ENCODE results near the gene UGT2B7. TPM values are rescaled to one million over a fixed set of nuclear protein-coding genes. Genes with fewer than 3 reads are reported as not detected.

Gene UGT2B7
- total and polyA plus RNA-seq, 2 of the 13 experiments (the other 11 are each of a cell fraction or from before 2014, with no cell fraction given) = 26.8 to 41.8 TPM

GRCh38 chr4:69134471-69134870 lies 38.2 kb downstream of the UGT2B7 start (continued):
- TF ChIP-seq, protein P1, sequence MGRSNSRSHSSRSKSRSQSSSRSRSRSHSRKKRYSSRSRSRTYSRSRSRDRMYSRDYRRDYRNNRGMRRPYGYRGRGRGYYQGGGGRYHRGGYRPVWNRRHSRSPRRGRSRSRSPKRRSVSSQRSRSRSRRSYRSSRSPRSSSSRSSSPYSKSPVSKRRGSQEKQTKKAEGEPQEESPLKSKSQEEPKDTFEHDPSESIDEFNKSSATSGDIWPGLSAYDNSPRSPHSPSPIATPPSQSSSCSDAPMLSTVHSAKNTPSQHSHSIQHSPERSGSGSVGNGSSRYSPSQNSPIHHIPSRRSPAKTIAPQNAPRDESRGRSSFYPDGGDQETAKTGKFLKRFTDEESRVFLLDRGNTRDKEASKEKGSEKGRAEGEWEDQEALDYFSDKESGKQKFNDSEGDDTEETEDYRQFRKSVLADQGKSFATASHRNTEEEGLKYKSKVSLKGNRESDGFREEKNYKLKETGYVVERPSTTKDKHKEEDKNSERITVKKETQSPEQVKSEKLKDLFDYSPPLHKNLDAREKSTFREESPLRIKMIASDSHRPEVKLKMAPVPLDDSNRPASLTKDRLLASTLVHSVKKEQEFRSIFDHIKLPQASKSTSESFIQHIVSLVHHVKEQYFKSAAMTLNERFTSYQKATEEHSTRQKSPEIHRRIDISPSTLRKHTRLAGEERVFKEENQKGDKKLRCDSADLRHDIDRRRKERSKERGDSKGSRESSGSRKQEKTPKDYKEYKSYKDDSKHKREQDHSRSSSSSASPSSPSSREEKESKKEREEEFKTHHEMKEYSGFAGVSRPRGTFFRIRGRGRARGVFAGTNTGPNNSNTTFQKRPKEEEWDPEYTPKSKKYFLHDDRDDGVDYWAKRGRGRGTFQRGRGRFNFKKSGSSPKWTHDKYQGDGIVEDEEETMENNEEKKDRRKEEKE (IDR thresholded peaks at IDR 0.05) = no peak

GRCh38 chr4:69141320-69141719 lies 45.0 kb downstream of the UGT2B7 start:
- no peak overlapping the region for H3K27ac ChIP-seq (ENCODE audit: extremely low read length, insufficient read depth, low read length)
- no peaks in the 10 kb centered on the region for H3K79me2 ChIP-seq (ENCODE audit: insufficient read depth, low read length)
- no peaks in the 10 kb centered on the region for H4K20me1 ChIP-seq (ENCODE audit: insufficient read depth, low read length)
- no peak overlapping the region for H3K4me3 ChIP-seq (replicated peaks in 1 of 3; ENCODE audit: insufficient read depth in 1 of 3, low read depth in 2 of 3, low read length in 3 of 3)
- H3K9me3 ChIP-seq (ENCODE audit: low read length) = no peaks in the 10 kb centered on the region
- no peaks in the 10 kb centered on the region for H3K4me1 ChIP-seq (ENCODE audit: insufficient read depth, low read length)
- no peak overlapping the region for H2AFZ ChIP-seq (ENCODE audit: low read length)
- FAIRE-seq (no peak), ATAC-seq (no peak), DNase-seq (ENCODE audit: low spot score) (no peak)
- POLR2A ChIA-PET = no interaction called here
- WGBS (ENCODE audit: low lambda C conversion rate) = 91% methylated on average over 2 of the region's 2 CpGs
- no peaks in the 10 kb centered on the region for H3K36me3 ChIP-seq (replicated peaks in 1 of 2; ENCODE audit: control insufficient read depth in 1 of 2, insufficient read depth in 2 of 2, low read length in 2 of 2)
- TF ChIP-seq ZNF264 (CRISPR knock-in tag; IDR thresholded peaks at IDR 0.05) (no peak), SIN3B (IDR thresholded peaks at IDR 0.05; ENCODE audit: low read length) (no peak)
- TF ChIP-seq, protein P2, sequence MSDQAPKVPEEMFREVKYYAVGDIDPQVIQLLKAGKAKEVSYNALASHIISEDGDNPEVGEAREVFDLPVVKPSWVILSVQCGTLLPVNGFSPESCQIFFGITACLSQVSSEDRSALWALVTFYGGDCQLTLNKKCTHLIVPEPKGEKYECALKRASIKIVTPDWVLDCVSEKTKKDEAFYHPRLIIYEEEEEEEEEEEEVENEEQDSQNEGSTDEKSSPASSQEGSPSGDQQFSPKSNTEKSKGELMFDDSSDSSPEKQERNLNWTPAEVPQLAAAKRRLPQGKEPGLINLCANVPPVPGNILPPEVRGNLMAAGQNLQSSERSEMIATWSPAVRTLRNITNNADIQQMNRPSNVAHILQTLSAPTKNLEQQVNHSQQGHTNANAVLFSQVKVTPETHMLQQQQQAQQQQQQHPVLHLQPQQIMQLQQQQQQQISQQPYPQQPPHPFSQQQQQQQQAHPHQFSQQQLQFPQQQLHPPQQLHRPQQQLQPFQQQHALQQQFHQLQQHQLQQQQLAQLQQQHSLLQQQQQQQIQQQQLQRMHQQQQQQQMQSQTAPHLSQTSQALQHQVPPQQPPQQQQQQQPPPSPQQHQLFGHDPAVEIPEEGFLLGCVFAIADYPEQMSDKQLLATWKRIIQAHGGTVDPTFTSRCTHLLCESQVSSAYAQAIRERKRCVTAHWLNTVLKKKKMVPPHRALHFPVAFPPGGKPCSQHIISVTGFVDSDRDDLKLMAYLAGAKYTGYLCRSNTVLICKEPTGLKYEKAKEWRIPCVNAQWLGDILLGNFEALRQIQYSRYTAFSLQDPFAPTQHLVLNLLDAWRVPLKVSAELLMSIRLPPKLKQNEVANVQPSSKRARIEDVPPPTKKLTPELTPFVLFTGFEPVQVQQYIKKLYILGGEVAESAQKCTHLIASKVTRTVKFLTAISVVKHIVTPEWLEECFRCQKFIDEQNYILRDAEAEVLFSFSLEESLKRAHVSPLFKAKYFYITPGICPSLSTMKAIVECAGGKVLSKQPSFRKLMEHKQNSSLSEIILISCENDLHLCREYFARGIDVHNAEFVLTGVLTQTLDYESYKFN (CRISPR knock-in tag; conservative IDR thresholded peaks at IDR 0.05) = no peak
- TF ChIP-seq, protein P3, sequence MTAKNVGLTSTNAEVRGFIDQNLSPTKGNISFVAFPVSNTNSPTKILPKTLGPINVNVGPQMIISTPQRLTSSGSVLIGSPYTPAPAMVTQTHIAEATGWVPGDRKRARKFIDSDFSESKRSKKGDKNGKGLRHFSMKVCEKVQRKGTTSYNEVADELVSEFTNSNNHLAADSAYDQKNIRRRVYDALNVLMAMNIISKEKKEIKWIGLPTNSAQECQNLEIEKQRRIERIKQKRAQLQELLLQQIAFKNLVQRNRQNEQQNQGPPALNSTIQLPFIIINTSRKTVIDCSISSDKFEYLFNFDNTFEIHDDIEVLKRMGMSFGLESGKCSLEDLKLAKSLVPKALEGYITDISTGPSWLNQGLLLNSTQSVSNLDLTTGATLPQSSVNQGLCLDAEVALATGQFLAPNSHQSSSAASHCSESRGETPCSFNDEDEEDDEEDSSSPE (CRISPR knock-in tag; IDR thresholded peaks at IDR 0.05) = no peak
- BruUV-seq (replicated peaks) = no TSS peak
- in situ Hi-C loops (cut with HindIII; ENCODE audit: extremely low pct_ligation_motif_present, low pct_unique_long_range_greater_than_20kb) = no loop called here
- no peak overlapping the region for H3K4me2 ChIP-seq (ENCODE audit: low read depth, low read length)
- intact Hi-C loops (cut with micrococcal nuclease; ENCODE audit: unreplicated experiment) = no loop called here
- CTCF ChIA-PET (ENCODE audit: low intra/inter-chr PET ratio, low total read pairs) = no interaction called here
- no peak overlapping the region for H3K9ac ChIP-seq (ENCODE audit: insufficient read depth, low read depth, low read length)
- H3K27me3 ChIP-seq (ENCODE audit: control insufficient read depth in 1 of 2, insufficient read depth in 2 of 2, low read length in 2 of 2) = no peaks in the 10 kb centered on the region
